ENCODE data around the gene DUSP5.
"Not testable (repeated sequence)": the region's sequence is repeated elsewhere in the genome, so short reads cannot be mapped to it uniquely, and the experiment has no call there.

The DUSP5 gene

GRCh38 chr10:110524179-110524858, 26.6 kb downstream of the DUSP5 start:
- no peak for DNase-seq

GRCh38 chr10:110524859-110525232, 27.1 kb downstream of the DUSP5 start:
- no peak for DNase-seq

GRCh38 chr10:110525349-110526260, 27.9 kb downstream of the DUSP5 start:
- peak; percentile 29 to 30 for DNase-seq

GRCh38 chr10:110527731-110528171, 30.0 kb downstream of the DUSP5 start:
- peak; percentile 45 to 47 for DNase-seq

- DNase-seq, result peak in 1 of 2 experiments; percentile 26
Measured at GRCh38 chr10:110528224-110528996, 30.7 kb downstream of the DUSP5 start.

GRCh38 chr10:110528997-110529524, 31.4 kb downstream of the DUSP5 start:
- DNase-seq, result not testable (repeated sequence)

GRCh38 chr10:110529596-110530011, 31.9 kb downstream of the DUSP5 start:
- no peak for DNase-seq

- peak; percentile 66 to 85 for DNase-seq
Measured at GRCh38 chr10:110530131-110530831, 32.6 kb downstream of the DUSP5 start.

- DNase-seq, result no peak
Measured at GRCh38 chr10:110531687-110532086, 34.0 kb downstream of the DUSP5 start.

- not testable (repeated sequence) for DNase-seq
Measured at GRCh38 chr10:110532628-110533027, 34.9 kb downstream of the DUSP5 start.

- DNase-seq, result no peak
Measured at GRCh38 chr10:110533149-110533548, 35.4 kb downstream of the DUSP5 start.

GRCh38 chr10:110534571-110534970, 36.9 kb downstream of the DUSP5 start:
- no peak for DNase-seq

- peak; percentile 30 to 63 for DNase-seq
Measured at GRCh38 chr10:110535958-110536891, 38.5 kb downstream of the DUSP5 start.

GRCh38 chr10:110539091-110539490, 41.4 kb downstream of the DUSP5 start:
- no peak for DNase-seq

GRCh38 chr10:110540031-110540430, 42.3 kb downstream of the DUSP5 start:
- DNase-seq, result no peak

GRCh38 chr10:110544958-110545537, 47.3 kb downstream of the DUSP5 start:
- no peak for DNase-seq

- no peak for DNase-seq
Measured at GRCh38 chr10:110546077-110546476, 48.4 kb downstream of the DUSP5 start.

GRCh38 chr10:110546499-110547110, 48.9 kb downstream of the DUSP5 start:
- DNase-seq, result no peak

- peak; percentile 28 to 66 for DNase-seq
Measured at GRCh38 chr10:110547139-110547761, 49.5 kb downstream of the DUSP5 start.

- no peak for DNase-seq
Measured at GRCh38 chr10:110548002-110548401, 50.3 kb downstream of the DUSP5 start.
